Spleen (tissue), 13 donors: ENCODE results near the gene WBP4. TPM values are rescaled to one million over a fixed set of nuclear protein-coding genes. Genes with fewer than 3 reads are reported as not detected.
A peak's percentile ranks its signal among the peaks of the same experiment; 100 is the strongest.

Experiments
- DNase-seq: peaks from one replicate; pipeline ENCODE4 v3.0.0-alpha.2; 2020
- H3K27ac ChIP-seq, 8 donors: fragments of 200-600 bp; sonication (generic) in 7 of 8; 1 replicate in 4 of 8; 2 replicates in 4 of 8; pipeline versions ENCODE4 v1.5.0 to v1.8.0; 2016 to 2021; ENCODE audit warnings: inconsistent platforms in 4 of 8, mild to moderate bottlenecking in 4 of 8, moderate library complexity in 1 of 8
- H3K27me3 ChIP-seq, 7 donors: fragments of 200-600 bp; sonication (generic) in 6 of 7; replicated peaks in 1 of 7; 1 replicate in 4 of 7; 2 replicates in 3 of 7; pipeline versions ENCODE4 v1.5.0 to v1.8.0; 2016 to 2021; ENCODE audit warnings: inconsistent platforms in 3 of 7, mild to moderate bottlenecking in 1 of 7
- H3K36me3 ChIP-seq, 6 donors: fragments of 200-600 bp; sonication (generic) in 5 of 6; 1 replicate in 4 of 6; 2 replicates in 2 of 6; pipeline versions ENCODE4 v1.5.0 to v1.8.0; 2016 to 2021; ENCODE audit warnings: inconsistent platforms in 2 of 6
- H3K4me1 ChIP-seq, 6 donors: fragments of 200-600 bp; sonication (generic) in 5 of 6; 1 replicate in 3 of 6; 2 replicates in 3 of 6; pipeline versions ENCODE4 v1.5.0 to v1.8.0; 2016 to 2021; ENCODE audit warnings: inconsistent platforms in 3 of 6
- H3K4me3 ChIP-seq, 8 donors: fragments of 200-600 bp; sonication (generic) in 7 of 8; 1 replicate in 4 of 8; 2 replicates in 4 of 8; pipeline versions ENCODE4 v1.5.0 to v1.8.0; 2016 to 2021; ENCODE audit warnings: inconsistent platforms in 4 of 8, mild to moderate bottlenecking in 4 of 8, moderate library complexity in 2 of 8
- H3K9me3 ChIP-seq, 8 donors: fragments of 200-600 bp; sonication (generic) in 7 of 8; 1 replicate in 4 of 8; 2 replicates in 4 of 8; pipeline versions ENCODE4 v1.5.0 to v1.8.0; 2016 to 2021; ENCODE audit warnings: inconsistent platforms in 4 of 8
- POLR2A ChIP-seq, 3 donors: fragments of 450-650 bp; IDR thresholded peaks; one replicate each; pipeline ENCODE4 v1.5.1; 2017; ENCODE audit warnings: antibody characterized with exemption in 3 of 3, mild to moderate bottlenecking in 1 of 3
- POLR2AphosphoS5 ChIP-seq, 3 donors: sonication (generic); formaldehyde crosslinking; IDR thresholded peaks; one replicate each; pipeline ENCODE4 v1.5.1; 2017; ENCODE audit warnings: antibody characterized with exemption in 3 of 3
- WGBS, 5 donors: extraction: QIAGEN DNeasy Blood & Tissue Kit in 3 of 5; methylation state at CpG; one replicate each; pipeline versions ENCODE4 v1.1.5 to v1.1.7; 2013 to 2018; 5-methylcytosine and 5-hydroxymethylcytosine counted together
- intact Hi-C: fragments of 100-400 bp; cut with DNase I; formaldehyde crosslinking; loops from one replicate; pipeline ENCODE4 v1.15.0; 2023; ENCODE audit warnings: low total_unique reads
- long read RNA-seq, 2 donors: transcript quantifications; one replicate each; lab custom pipeline, GENCODE V29; 2026
- polyA plus RNA-seq, 3 donors: library from polyadenylated mRNA; stranded (reverse); fragments of 200-250 nt; gene quantifications; one replicate each; pipeline ENCODE4 v1.2.1, GENCODE V29; 2013
- total RNA-seq, 7 donors: library from RNA; depleted of rRNA in 3 of 7; stranded (reverse); fragments of >200 nt in 3 of 7; fragmentation: NEBNext Ultra II Directional in 4 of 7; extraction: Animal tissue kit (Norgen Biotek cat#: 25700) in 4 of 7; gene quantifications; one replicate each; pipeline versions ENCODE4 v1.1.0 to v1.2.1, GENCODE V29; 2016 to 2021
- TF ChIP-seq, protein P1 (sequence below), 11 experiments: fragments of 200-600 bp in 7 of 11; fragments of 450-650 bp in 4 of 11; sonication (generic) in 4 of 11; IDR thresholded peaks in 8 of 11; conservative IDR thresholded peaks in 3 of 11; 1 replicate in 7 of 11; 2 replicates in 4 of 11; pipeline versions ENCODE4 v1.4.0 to v1.8.0; 2016 to 2021; ENCODE audit warnings: antibody characterized with exemption in 11 of 11, inconsistent platforms in 4 of 11, mild to moderate bottlenecking in 1 of 11
- donor health status: healthy with polysubstance abuse.
- donor health status: DM: no; HTN: no; CAD: no; lungs with moderate emphysema.
- donor health status: DM: no; HTN: no; CAD: no.
- donor health status: Bipolar disorder and iron deficiency.
- donor health status: healthy.
- donor health status: DM: no; HTN: no; CAD: no.
- donor health status: DM: yes; HTN: yes; CAD: no.

WBP4 gene, protein sequence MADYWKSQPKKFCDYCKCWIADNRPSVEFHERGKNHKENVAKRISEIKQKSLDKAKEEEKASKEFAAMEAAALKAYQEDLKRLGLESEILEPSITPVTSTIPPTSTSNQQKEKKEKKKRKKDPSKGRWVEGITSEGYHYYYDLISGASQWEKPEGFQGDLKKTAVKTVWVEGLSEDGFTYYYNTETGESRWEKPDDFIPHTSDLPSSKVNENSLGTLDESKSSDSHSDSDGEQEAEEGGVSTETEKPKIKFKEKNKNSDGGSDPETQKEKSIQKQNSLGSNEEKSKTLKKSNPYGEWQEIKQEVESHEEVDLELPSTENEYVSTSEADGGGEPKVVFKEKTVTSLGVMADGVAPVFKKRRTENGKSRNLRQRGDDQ
- total RNA-seq: 1 to 10 TPM; 7.0 to 9.2 (median 8.0) TPM
- 1 to 10 TPM; 7.9 to 9.1 (median 9.0) TPM for polyA plus RNA-seq
- long read RNA-seq, donor 1, transcript WBP4-201 (10 exons, 2,623 nt): major isoform, 5 of 5 reads
- long read RNA-seq, donor 1, partial matches to known transcripts: 0 of 5 reads
- long read RNA-seq, donor 1, other reads (novel, unspliced or antisense): 0 of 5 reads
- long read RNA-seq, donor 2, partial matches to known transcripts: 0 of 4 reads
- long read RNA-seq, donor 2, other reads (novel, unspliced or antisense): 0 of 4 reads

DNA sequence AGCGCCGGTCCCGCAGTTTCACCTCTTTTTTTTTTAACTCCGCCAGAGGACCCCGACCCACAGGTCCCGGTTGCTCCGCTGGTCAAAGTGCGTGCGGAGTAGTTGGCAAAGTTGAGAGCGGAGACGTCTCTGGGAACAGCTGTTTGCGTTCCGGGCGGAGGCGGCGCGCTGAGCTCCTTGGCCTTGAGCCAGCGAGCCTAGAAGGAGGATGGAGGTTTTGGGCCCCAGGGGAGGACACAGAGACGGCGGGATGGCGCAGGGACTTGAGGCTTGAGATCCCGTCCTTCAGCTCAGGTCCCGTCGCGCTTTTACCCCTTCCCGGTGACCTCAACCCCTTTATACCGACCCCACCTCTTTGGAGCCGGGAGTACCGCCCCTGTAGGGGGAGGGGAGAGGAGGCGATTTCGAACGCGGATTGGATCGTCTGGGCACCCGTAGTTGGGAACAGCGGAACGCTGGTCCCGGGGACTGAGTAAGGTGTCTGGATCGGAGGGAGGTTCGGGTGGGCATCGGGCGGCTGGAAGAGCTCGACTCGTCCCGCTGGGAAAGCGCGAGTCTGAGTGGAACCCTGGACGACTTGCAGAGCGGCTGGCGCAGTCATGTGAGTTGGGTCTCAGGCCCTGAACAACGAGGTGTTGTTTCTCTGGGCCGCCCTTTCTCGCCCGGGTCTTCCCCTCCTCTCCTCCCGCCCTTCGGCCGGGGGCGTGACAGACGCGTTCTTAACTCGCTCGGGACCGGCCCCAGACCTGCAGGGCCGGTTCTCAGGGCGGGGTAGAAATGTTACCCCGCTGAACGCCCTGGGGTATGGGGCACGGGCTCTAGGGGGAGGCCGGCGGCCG lies at the start of gene WBP4:
Gene WBP4, plus strand, starts transcription at position 435 of the 839 bp plus-strand sequence. Its CDS starts 165 bp downstream, at position 600.
- Histone ChIP-seq H3K27ac (peak within 1 kb of the TSS; percentile 81 to 98 (median 97)), H3K27me3 (no peaks in the 10 kb centered on the region), H3K36me3 (peaks cover 0 to 29% (median 15%) of the 10 kb centered on the region in 6 donors), H3K4me3 (peak within 1 kb of the TSS; percentile 68 to 97 (median 86)), H3K9me3 (no peaks in the 10 kb centered on the region), H3K4me1 (peaks cover 12 to 74% (median 54%) of the 10 kb centered on the region in 6 donors)
- intact Hi-C loops: no loop called here
- peak; percentile 98 for DNase-seq
- WGBS, 5 donors: 0 to 1% (median 0%) methylated on average over 31 to 71 of the region's 71 CpGs
- TF ChIP-seq POLR2A (IDR thresholded peaks at IDR 0.05): peak in 1 of 3 donors; percentile 32
- TF ChIP-seq, protein P1, sequence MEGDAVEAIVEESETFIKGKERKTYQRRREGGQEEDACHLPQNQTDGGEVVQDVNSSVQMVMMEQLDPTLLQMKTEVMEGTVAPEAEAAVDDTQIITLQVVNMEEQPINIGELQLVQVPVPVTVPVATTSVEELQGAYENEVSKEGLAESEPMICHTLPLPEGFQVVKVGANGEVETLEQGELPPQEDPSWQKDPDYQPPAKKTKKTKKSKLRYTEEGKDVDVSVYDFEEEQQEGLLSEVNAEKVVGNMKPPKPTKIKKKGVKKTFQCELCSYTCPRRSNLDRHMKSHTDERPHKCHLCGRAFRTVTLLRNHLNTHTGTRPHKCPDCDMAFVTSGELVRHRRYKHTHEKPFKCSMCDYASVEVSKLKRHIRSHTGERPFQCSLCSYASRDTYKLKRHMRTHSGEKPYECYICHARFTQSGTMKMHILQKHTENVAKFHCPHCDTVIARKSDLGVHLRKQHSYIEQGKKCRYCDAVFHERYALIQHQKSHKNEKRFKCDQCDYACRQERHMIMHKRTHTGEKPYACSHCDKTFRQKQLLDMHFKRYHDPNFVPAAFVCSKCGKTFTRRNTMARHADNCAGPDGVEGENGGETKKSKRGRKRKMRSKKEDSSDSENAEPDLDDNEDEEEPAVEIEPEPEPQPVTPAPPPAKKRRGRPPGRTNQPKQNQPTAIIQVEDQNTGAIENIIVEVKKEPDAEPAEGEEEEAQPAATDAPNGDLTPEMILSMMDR (IDR thresholded peaks at IDR 0.05 in 8 of 11, conservative IDR thresholded peaks at IDR 0.05 in 3 of 11): peak in 3 of 11 experiments; percentile 2 to 34 (median 20)
- peak; percentile 90 to 92 (median 92) for TF ChIP-seq POLR2AphosphoS5 (IDR thresholded peaks at IDR 0.05)

DNA sequence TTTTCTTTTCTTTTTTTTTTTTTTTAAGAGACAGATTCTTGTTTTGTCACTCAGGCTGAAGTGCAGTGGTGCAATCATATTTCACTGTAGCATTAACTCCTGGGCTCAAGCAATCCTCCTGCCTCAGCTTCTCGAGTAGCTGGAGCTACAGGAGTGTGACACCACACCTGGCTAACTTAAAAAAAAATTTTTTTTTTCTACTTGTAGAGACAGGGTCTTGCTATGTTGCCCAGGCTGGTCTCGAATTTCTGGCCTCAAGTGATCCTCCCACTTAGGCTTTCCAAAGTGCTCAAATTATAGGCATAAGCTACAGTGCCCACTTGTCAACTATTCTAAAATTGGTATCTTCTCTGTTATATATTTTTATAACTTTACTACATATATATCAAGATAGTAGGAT lies 48.8 kb upstream of the WBP4 start:
- H3K27me3 ChIP-seq: no peaks in the 10 kb centered on the region
- WGBS, 5 donors: 54 to 72% (median 65%) methylated on average over 2 of the region's 2 CpGs
- no peak overlapping the region for H3K4me3 ChIP-seq
- H3K9me3 ChIP-seq: no peaks in the 10 kb centered on the region
- peaks cover 0 to 17% (median 3%) of the 10 kb centered on the region in 6 donors for H3K36me3 ChIP-seq
- intact Hi-C loops: no loop called here
- H3K27ac ChIP-seq: peak overlapping the region in 4 of 8 donors; percentile 23 to 45 (median 39)
- H3K4me1 ChIP-seq: peaks cover 10 to 98% (median 91%) of the 10 kb centered on the region in 6 donors
- DNase-seq: no peak
- TF ChIP-seq POLR2AphosphoS5 (IDR thresholded peaks at IDR 0.05): no peak
- no peak for TF ChIP-seq POLR2A (IDR thresholded peaks at IDR 0.05)
- TF ChIP-seq, protein P1 (IDR thresholded peaks at IDR 0.05 in 8 of 11, conservative IDR thresholded peaks at IDR 0.05 in 3 of 11): no peak

DNA sequence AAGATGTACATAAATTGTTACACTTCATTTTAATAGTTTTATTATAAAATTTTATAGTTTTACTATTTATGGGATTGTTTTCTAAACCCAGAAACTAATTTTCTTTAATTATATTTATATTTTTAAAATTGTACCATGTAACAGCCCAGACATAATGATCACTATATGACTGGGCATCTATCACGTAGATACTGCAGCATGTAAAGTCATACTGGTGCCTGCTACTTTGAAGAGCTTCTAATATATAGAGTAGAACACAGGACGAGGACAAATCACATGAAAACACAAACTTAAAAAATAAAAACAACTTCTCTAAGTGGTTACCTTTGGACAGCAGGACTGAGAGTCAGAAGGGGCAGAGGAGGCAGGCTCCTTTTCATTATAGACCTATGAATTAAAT lies 47.5 kb upstream of the WBP4 start:
- intact Hi-C loops: no loop called here
- peaks cover 4 to 86% (median 79%) of the 10 kb centered on the region in 6 donors for H3K4me1 ChIP-seq
- no peaks in the 10 kb centered on the region for H3K9me3 ChIP-seq
- TF ChIP-seq POLR2AphosphoS5 (IDR thresholded peaks at IDR 0.05) (no peak), POLR2A (IDR thresholded peaks at IDR 0.05) (no peak)
- TF ChIP-seq, protein P1 (IDR thresholded peaks at IDR 0.05 in 8 of 11, conservative IDR thresholded peaks at IDR 0.05 in 3 of 11): no peak
- peak overlapping the region in 1 of 8 donors; percentile 69 for H3K4me3 ChIP-seq
- H3K27me3 ChIP-seq: no peaks in the 10 kb centered on the region
- H3K27ac ChIP-seq: peak overlapping the region in 3 of 8 donors; percentile 91 to 95 (median 93)
- 43 to 56% (median 54%) methylated on average over 2 of the region's 2 CpGs for WGBS, 5 donors
- DNase-seq: no peak
- peaks cover 0 to 17% (median 3%) of the 10 kb centered on the region in 6 donors for H3K36me3 ChIP-seq
